VCaP (cell line): ENCODE results near the gene KRT2.

ENCODE experiments used
- H3K27ac ChIP-seq: fragments of 450-650 bp; 2 replicates; pipeline ENCODE4 v1.5.1; 2017
- CTCF ChIP-seq: fragments of 450-650 bp; conservative IDR thresholded peaks from 2 replicates; pipeline ENCODE4 v1.5.1; 2017; ENCODE audit warnings: mild to moderate bottlenecking, moderate library complexity

KRT2 gene

DNA sequence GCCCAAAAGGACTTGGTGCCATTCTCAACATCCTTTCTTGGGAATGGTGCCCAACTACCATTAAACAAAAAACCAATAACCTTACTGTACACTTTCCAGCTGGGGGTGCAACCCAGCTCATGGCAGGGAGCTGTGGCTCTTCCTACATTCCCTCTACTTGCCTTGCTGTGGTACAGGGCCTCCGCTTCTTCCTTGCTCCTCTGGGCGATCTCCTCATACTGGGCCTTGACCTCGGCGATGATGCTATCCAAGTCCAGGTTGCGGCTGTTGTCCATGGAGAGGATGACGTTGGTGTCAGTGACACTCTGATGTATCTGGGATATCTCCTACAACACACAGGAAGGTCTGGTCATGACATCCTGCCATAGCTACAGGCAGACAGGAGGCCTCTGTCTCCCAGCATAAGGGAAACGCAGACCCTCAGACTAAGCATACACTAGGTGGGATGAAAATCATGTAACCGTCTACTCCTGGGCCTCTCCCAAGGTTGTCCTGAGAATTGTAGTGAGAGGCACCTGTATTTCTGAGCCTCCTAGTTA lies 3.9 kb downstream of the KRT2 start:
- TF ChIP-seq CTCF: no peak

GRCh38 chr12:52647601-52648000 lies 4.4 kb downstream of the KRT2 start:
- TF ChIP-seq CTCF: no peak
- no peak overlapping the region for H3K27ac ChIP-seq

More for the DNA sequence above, 3.9 kb downstream of the KRT2 start:
- H3K27ac ChIP-seq: no peak overlapping the region

DNA sequence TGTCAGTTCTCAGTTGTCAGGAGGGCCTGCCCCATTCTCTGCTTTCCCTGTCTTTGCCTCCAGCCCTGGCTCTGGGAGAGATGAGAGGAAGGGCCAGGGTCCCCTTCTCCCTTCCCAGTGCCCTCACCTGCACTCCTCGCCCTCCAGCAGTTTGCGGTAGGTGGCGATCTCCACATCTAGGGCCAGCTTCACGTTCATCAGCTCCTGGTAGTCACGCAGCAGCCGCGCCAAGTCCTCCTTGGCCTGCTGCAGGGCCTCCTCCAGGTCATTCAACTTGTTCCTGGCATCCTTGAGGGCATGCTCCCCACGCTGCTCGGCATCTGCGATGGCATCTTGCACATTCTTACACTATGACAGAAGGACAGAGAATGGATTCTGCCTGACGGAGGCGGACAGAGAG lies 5.4 kb downstream of the KRT2 start:
- no peak overlapping the region for H3K27ac ChIP-seq
- no peak for TF ChIP-seq CTCF

DNA sequence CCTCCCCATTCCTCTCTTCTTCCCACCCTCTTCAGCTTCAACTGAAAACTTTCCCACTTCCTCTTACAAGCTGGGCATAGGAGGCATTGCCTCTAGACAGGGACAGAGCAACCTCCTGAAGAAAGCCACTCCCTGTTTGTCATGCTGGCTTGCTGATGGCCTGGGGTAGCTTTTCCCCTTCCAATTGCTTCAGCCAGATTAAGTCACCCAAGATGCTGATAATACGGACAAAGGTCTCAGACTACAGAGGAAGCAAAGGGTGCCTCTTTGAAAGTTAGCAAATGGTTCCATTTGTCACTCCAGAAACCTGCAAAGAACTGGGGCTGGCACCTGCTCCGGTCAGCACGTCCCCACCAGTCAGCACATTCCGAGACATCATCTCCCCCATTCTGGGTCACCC lies 6.0 kb downstream of the KRT2 start:
- H3K27ac ChIP-seq: no peak overlapping the region
- no peak for TF ChIP-seq CTCF

DNA sequence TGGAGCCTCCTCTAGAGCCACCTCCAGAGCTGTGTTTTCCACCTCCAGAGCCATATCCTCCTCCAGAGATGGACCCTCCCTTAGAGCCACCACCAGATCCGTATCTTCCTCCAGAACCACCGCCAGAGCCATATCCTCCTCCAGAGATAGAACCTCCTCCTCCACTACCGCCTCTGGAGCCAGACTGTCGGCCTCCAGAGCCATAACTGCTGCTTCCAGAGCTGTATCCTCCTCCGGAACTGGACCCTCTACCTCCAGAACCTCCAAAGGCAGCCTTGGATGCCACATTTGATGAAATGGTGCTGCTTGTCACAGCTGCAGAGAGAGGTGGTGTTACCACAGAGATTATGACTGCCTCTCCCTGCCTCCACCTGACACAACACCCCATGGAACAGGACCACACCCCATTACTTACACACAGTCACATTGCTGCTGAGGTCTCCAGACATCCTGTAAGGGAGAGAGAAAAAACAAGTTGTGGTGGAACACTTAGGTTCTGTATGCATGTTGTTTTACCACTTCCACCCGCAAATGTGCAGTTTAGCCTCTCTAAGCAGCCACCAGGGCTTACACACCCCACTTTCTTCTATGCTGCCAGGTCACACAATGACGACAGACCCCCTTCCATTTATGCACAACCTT lies 6.8 kb downstream of the KRT2 start:
- no peak overlapping the region for H3K27ac ChIP-seq
- TF ChIP-seq CTCF: no peak

GRCh38 chr12:52644078-52644415 lies 8.0 kb downstream of the KRT2 start:
- no peak for TF ChIP-seq CTCF

DNA sequence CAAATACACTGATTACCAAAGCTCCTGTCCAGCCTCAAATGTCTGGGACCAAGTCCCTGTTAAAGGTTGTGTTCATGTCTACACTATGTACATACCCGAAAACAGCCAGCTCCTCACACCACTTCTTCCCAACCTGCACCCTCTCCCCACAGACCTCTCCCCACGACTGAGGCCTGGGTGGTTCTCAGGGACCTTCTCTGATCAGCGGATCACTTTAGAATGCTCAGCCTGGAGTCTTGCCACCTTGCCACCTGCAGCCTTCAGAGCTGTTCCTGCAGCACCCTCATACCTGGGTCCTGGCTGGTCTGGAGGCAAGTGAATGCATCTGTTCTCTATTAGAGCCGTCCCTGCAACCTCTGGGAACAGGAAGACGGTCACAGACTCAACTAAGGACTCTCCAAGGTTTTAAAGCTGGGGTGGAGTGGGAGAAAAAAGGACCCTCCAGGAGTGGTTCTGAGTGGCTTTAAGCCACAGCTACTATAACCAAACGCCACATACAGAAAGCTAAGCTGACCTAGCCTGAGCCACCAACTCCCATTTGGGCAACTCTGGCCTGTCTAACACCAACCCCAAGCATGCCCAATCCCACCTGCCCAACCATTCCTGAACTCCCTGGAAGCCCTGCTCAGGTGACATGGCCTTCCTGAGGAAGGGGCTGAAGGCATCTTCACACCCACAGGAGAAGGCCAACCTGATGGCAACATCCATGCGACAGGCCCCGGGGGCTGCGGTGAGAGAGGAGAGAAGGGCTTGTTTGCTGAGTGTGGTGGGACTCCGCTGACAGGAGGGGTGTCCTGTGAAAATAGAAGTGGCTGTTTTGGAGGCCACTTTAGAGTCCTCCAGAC lies 8.6 kb downstream of the KRT2 start:
- TF ChIP-seq CTCF: no peak

More at GRCh38 chr12:52644078-52644415, 8.0 kb downstream of the KRT2 start:
- H3K27ac ChIP-seq: no peak overlapping the region

More for the DNA sequence above, 8.6 kb downstream of the KRT2 start:
- no peak overlapping the region for H3K27ac ChIP-seq
